Liver (tissue), 9 donors: Measurements from ENCODE around the gene TSPAN31. TPM values are rescaled to one million over a fixed set of nuclear protein-coding genes. Genes with fewer than 3 reads are reported as not detected.

Experiments
- DNase-seq: peaks from one replicate; pipeline ENCODE4 v3.0.0-alpha.2; 2017; ENCODE audit warnings: low spot score
- H3K27ac ChIP-seq, 2 donors: one replicate each; pipeline ENCODE4 v1.7.0; 2013; ENCODE audit warnings: inconsistent platforms in 2 of 2, low read length in 2 of 2, control low read depth in 1 of 2, low read depth in 1 of 2, mild to moderate bottlenecking in 1 of 2
- H3K27me3 ChIP-seq, 4 donors: one replicate each; pipeline versions ENCODE4 v1.6.1 to v1.7.0; 2013; ENCODE audit warnings: low read length in 3 of 4, inconsistent platforms in 1 of 4, mild to moderate bottlenecking in 1 of 4, moderate library complexity in 1 of 4; ENCODE audit not compliant: control insufficient read depth in 4 of 4, insufficient read depth in 4 of 4
- H3K36me3 ChIP-seq, 4 donors: one replicate each; pipeline versions ENCODE4 v1.6.1 to v1.7.0; 2013; ENCODE audit warnings: low read length in 3 of 4, mild to moderate bottlenecking in 3 of 4, low read depth in 1 of 4, moderate library complexity in 1 of 4; ENCODE audit not compliant: control insufficient read depth in 4 of 4, insufficient read depth in 3 of 4
- H3K4me1 ChIP-seq, 4 donors: one replicate each; pipeline versions ENCODE4 v1.6.1 to v1.7.0; 2013; ENCODE audit warnings: low read length in 3 of 4, mild to moderate bottlenecking in 3 of 4, moderate library complexity in 1 of 4; ENCODE audit not compliant: control insufficient read depth in 4 of 4, insufficient read depth in 4 of 4
- H3K4me3 ChIP-seq, 3 donors: one replicate each; pipeline versions ENCODE4 v1.6.1 to v1.7.0; 2013; ENCODE audit warnings: low read length in 3 of 3, control low read depth in 1 of 3, low read depth in 1 of 3, mild to moderate bottlenecking in 1 of 3
- H3K9ac ChIP-seq, 2 donors: one replicate each; pipeline ENCODE4 v1.7.0; 2013; ENCODE audit warnings: low read length in 2 of 2, mild to moderate bottlenecking in 2 of 2, moderate library complexity in 2 of 2, control low read depth in 1 of 2, low read depth in 1 of 2
- H3K9me3 ChIP-seq, 4 donors: one replicate each; pipeline versions ENCODE4 v1.6.1 to v1.7.0; 2013; ENCODE audit warnings: low read length in 3 of 4; ENCODE audit not compliant: control insufficient read depth in 4 of 4
- ATF3 ChIP-seq: IDR thresholded peaks from 2 replicates; pipeline ENCODE4 v1.6.1; 2016; ENCODE audit warnings: antibody characterized with exemption
- CTCF ChIP-seq: fragments of 150-350 bp; IDR thresholded peaks from 2 replicates; pipeline ENCODE4 v1.5.1; 2017; ENCODE audit warnings: improper control_type of control experiment, low read depth, low read length; ENCODE audit not compliant: missing input control
- EGR1 ChIP-seq, 2 donors: IDR thresholded peaks; 2 replicates each; pipeline ENCODE4 v1.6.1; 2016 to 2018; ENCODE audit warnings: antibody characterized with exemption in 2 of 2, low read depth in 2 of 2
- FOXA1 ChIP-seq: IDR thresholded peaks from 2 replicates; pipeline ENCODE4 v1.6.1; 2016; ENCODE audit warnings: antibody characterized with exemption
- FOXA2 ChIP-seq: IDR thresholded peaks from 2 replicates; pipeline ENCODE4 v1.6.1; 2016; ENCODE audit warnings: antibody characterized with exemption
- GABPA ChIP-seq, 2 donors: IDR thresholded peaks in 1 of 2; conservative IDR thresholded peaks in 1 of 2; 2 replicates each; pipeline ENCODE4 v1.6.1; 2016; ENCODE audit warnings: antibody characterized with exemption in 2 of 2, mild to moderate bottlenecking in 1 of 2, moderate library complexity in 1 of 2
- HNF4A ChIP-seq, 2 donors: conservative IDR thresholded peaks; 2 replicates each; pipeline ENCODE4 v1.6.1; 2016; ENCODE audit warnings: antibody characterized with exemption in 2 of 2, mild to moderate bottlenecking in 2 of 2
- HNF4G ChIP-seq: IDR thresholded peaks from 2 replicates; pipeline ENCODE4 v1.6.1; 2016; ENCODE audit warnings: antibody characterized with exemption
- NR2F2 ChIP-seq: IDR thresholded peaks from 2 replicates; pipeline ENCODE4 v1.6.1; 2016; ENCODE audit warnings: antibody characterized with exemption
- RAD21 ChIP-seq, 2 donors: IDR thresholded peaks; 2 replicates each; pipeline ENCODE4 v1.6.1; 2016; ENCODE audit warnings: antibody characterized with exemption in 2 of 2, mild to moderate bottlenecking in 2 of 2
- REST ChIP-seq: IDR thresholded peaks from 2 replicates; pipeline ENCODE4 v1.6.1; 2016; ENCODE audit warnings: antibody characterized with exemption, mild to moderate bottlenecking
- SP1 ChIP-seq: IDR thresholded peaks from 2 replicates; pipeline ENCODE4 v1.6.1; 2018; ENCODE audit warnings: antibody characterized with exemption, mild to moderate bottlenecking
- TAF1 ChIP-seq: conservative IDR thresholded peaks from 2 replicates; pipeline ENCODE4 v1.6.1; 2016; ENCODE audit warnings: antibody characterized with exemption, mild to moderate bottlenecking
- YY1 ChIP-seq: IDR thresholded peaks from 2 replicates; pipeline ENCODE4 v1.6.1; 2016; ENCODE audit warnings: antibody characterized with exemption, mild to moderate bottlenecking
- ZBTB33 ChIP-seq: IDR thresholded peaks from 2 replicates; pipeline ENCODE4 v1.6.1; 2016; ENCODE audit warnings: antibody characterized with exemption
- WGBS: extraction: QIAGEN DNeasy Blood & Tissue Kit; methylation state at CpG from one replicate; pipeline ENCODE4 v1.1.7; 2013; 5-methylcytosine and 5-hydroxymethylcytosine counted together
- polyA plus RNA-seq, 2 donors: library from polyadenylated mRNA; stranded (reverse) in 1 of 2; unstranded in 1 of 2; fragments of 200-250 nt in 1 of 2; fragments of >200 nt in 1 of 2; fragmentation: Nextera tagmentation in 1 of 2; extraction: Ambion mirVana in 1 of 2; gene quantifications; one replicate each; pipeline versions ENCODE4 v1.2.1 to v1.2.3, GENCODE V29; 2013 to 2015
- total RNA-seq, 2 donors: library from RNA; depleted of rRNA; stranded (reverse); fragments of >200 nt; gene quantifications; one replicate each; pipeline ENCODE4 v1.2.3, GENCODE V29; 2014
- donor health status: healthy.
- donor health status: healthy.
- donor health status: healthy.
- donor health status: healthy.
- donor health status: healthy.

TSPAN31 gene
- total and polyA plus RNA-seq, 4 donors, result 16.9 to 39.4 (median 24.6) TPM

GRCh38 chr12:57781244-57781643 lies 36.4 kb downstream of the TSPAN31 start:
- Histone ChIP-seq H3K4me1 (peaks cover 0 to 19% (median 15%) of the 10 kb centered on the region in 4 donors), H3K9ac (no peak overlapping the region), H3K9me3 (no peaks in the 10 kb centered on the region), H3K27me3 (no peaks in the 10 kb centered on the region), H3K4me3 (no peak overlapping the region), H3K36me3 (peaks cover 1 to 9% (median 6%) of the 10 kb centered on the region in 4 donors), H3K27ac (no peak overlapping the region)
- DNase-seq, result no peak
- 92% methylated on average over 3 of the region's 3 CpGs for WGBS
- no peak for TF ChIP-seq ZBTB33
- TF ChIP-seq FOXA2, result no peak
- TF ChIP-seq TAF1, result no peak
- no peak for TF ChIP-seq EGR1 (IDR thresholded peaks at IDR 0.05; ENCODE audit: low read depth in 2 of 2)
- TF ChIP-seq GABPA (IDR thresholded peaks at IDR 0.05 in 1 of 2, conservative IDR thresholded peaks at IDR 0.05 in 1 of 2), result no peak
- TF ChIP-seq FOXA1, result no peak
- TF ChIP-seq NR2F2, result no peak
- no peak for TF ChIP-seq CTCF
- TF ChIP-seq HNF4G, result no peak
- TF ChIP-seq RAD21 (IDR thresholded peaks at IDR 0.05), result no peak
- TF ChIP-seq REST, result no peak
- TF ChIP-seq SP1, result no peak

- Histone ChIP-seq H3K27me3 (no peaks in the 10 kb centered on the region), H3K27ac (no peak overlapping the region), H3K4me3 (no peak overlapping the region), H3K36me3 (peaks cover 2 to 13% (median 12%) of the 10 kb centered on the region in 4 donors), H3K9me3 (no peaks in the 10 kb centered on the region), H3K9ac (no peak overlapping the region), H3K4me1 (peaks cover 0 to 19% (median 15%) of the 10 kb centered on the region in 4 donors)
- no peak for TF ChIP-seq TAF1
- TF ChIP-seq GABPA (IDR thresholded peaks at IDR 0.05 in 1 of 2, conservative IDR thresholded peaks at IDR 0.05 in 1 of 2), result no peak
- TF ChIP-seq NR2F2, result no peak
- no peak for TF ChIP-seq HNF4A (conservative IDR thresholded peaks at IDR 0.05)
- no peak for TF ChIP-seq CTCF
- TF ChIP-seq HNF4G, result no peak
- no peak for TF ChIP-seq FOXA2
- no peak for TF ChIP-seq YY1
- no peak for TF ChIP-seq ATF3
- TF ChIP-seq EGR1 (IDR thresholded peaks at IDR 0.05; ENCODE audit: low read depth in 2 of 2), result no peak
- no peak for TF ChIP-seq FOXA1
- TF ChIP-seq RAD21 (IDR thresholded peaks at IDR 0.05), result no peak
- TF ChIP-seq REST, result no peak
- no peak for TF ChIP-seq ZBTB33
- no peak for DNase-seq
- 73% methylated on average over 2 of the region's 2 CpGs for WGBS
Measured at GRCh38 chr12:57781801-57782200, 37.0 kb downstream of the TSPAN31 start.
